IPS-20b (cell line): ENCODE results near the gene XYLB.
"Not testable (repeated sequence)": the region's sequence is repeated elsewhere in the genome, so short reads cannot be mapped to it uniquely, and the experiment has no call there.

ENCODE experiments used
- H3K27ac ChIP-seq: one replicate; pipeline ENCODE4 v1.5.1; 2013; ENCODE audit warnings: low read length
- H3K27me3 ChIP-seq: 2 replicates; pipeline ENCODE4 v1.6.1; 2013; ENCODE audit warnings: mild to moderate bottlenecking, low read length, inconsistent platforms; ENCODE audit not compliant: insufficient read depth
- H3K36me3 ChIP-seq: 2 replicates; pipeline ENCODE4 v1.6.1; 2013; ENCODE audit warnings: low read depth, mild to moderate bottlenecking, inconsistent platforms, low read length, moderate library complexity; ENCODE audit not compliant: insufficient read depth
- H3K4me1 ChIP-seq: 2 replicates; pipeline ENCODE4 v1.6.1; 2013; ENCODE audit warnings: mild to moderate bottlenecking, control low read depth, inconsistent platforms, low read length, moderate library complexity; ENCODE audit not compliant: insufficient read depth
- H3K4me3 ChIP-seq: 2 replicates; pipeline ENCODE4 v1.5.1; 2013; ENCODE audit warnings: mild to moderate bottlenecking, low read length, inconsistent platforms
- H3K9ac ChIP-seq: 2 replicates; pipeline ENCODE4 v1.6.1; 2013; ENCODE audit warnings: low read depth, mild to moderate bottlenecking, inconsistent platforms, low read length, moderate library complexity
- H3K9me3 ChIP-seq: 2 replicates; pipeline ENCODE4 v1.6.1; 2013; ENCODE audit warnings: mild to moderate bottlenecking, low read depth, low read length, inconsistent platforms; ENCODE audit not compliant: insufficient read depth

The XYLB gene

DNA sequence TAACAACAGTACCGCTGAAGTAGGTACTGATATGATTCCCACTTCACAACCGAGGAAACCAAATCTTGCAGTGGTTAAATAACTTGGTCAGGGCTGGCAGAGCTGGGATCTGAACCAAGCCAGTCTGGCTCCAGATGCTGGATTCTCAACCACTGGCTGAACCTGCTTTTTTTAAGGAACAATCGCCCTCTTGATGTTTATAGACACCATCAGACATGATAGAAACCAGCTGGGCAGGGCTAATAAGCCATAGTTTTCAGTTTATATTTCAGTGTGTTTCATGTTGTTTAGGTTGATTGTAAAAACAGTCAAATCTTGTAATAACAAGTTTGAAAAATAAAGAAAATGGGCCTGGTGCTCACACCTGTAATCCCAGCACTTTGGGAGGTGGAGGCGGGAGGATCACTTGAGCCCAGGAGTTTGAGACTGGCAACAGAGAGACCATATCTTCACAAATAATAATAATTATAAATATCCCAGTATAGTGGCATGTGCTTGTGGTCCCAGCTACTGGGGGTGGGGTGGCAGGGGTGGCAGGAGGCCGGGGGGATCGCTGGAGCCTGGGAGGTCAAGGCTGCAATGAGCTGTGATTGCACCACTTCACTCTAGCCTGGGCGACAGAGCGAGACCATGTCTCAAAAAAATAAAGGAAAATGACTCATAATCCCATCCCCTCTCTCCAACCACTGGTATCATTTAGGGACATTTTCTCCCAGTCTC, 36.7 kb downstream of the XYLB start:
- Histone ChIP-seq H3K27me3 (no peaks in the 10 kb centered on the region), H3K4me1 (no peaks in the 10 kb centered on the region), H3K27ac (no peak overlapping the region), H3K9me3 (peaks cover 7% of the 10 kb centered on the region; the same call in 1 of the 2 replicates), H3K36me3 (peaks cover 17% of the 10 kb centered on the region; the same call in 1 of the 2 replicates), H3K4me3 (no peak overlapping the region), H3K9ac (no peak overlapping the region)

DNA sequence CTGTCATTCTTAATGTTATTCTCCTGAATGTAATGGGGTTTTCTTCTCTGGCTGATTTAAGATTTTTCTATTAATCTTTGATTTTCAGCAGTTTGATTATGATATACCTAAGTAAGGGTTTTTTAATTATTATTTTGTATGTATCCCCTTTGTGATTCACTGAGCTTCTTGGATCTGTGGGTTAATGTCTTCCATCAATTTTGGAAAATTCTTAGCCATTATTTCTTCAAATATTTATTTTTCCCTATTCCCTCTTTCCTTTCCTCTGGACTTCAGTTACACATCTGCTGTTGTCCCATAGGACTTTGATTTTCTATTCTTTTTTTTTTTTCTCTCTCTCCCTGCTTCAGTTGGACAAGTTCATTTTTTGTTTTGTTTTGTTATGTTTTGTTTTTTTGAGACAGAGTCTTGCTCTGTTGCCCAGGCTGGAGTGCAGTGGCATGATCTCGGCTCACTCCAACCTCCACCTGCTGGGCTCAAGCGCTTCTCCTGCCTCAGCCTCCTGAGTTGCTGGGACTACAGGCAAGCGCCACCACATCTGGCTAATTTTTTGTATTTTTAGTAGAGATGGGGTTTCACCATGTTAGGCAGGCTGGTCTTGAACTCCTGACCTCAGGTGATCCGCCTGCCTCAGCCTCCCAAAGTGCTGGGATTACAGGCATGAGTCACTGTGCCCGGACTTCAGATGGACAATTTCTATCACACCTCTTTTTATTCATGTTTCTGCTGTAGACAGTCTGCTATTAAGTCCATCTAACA, 40.6 kb downstream of the XYLB start:
- H3K9me3 ChIP-seq: peaks cover 6% of the 10 kb centered on the region; the same call in 1 of the 2 replicates
- no peak overlapping the region for H3K4me3 ChIP-seq
- no peak overlapping the region for H3K9ac ChIP-seq
- H3K27ac ChIP-seq: no peak overlapping the region
- H3K27me3 ChIP-seq: no peaks in the 10 kb centered on the region
- no peaks in the 10 kb centered on the region for H3K4me1 ChIP-seq
- H3K36me3 ChIP-seq: no peaks in the 10 kb centered on the region

DNA sequence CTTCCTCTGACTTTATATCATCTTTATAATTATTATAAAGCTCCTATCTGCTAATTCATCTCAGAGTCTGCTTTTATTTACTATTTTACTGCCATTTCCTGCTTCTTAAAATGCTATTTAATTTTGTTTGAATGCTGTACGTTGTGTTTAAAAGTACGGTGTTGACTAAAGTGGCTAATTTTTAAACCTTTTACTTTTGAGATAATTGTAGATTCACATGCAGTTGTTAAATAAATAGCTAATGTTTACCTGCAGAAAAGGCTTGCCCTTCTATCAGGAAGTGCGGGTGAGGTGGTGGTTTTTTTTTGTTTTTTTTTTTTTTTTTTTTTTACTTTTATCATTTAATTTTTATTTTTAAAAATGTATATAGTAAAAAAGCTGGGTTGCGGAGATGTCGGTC, 41.3 kb downstream of the XYLB start:
- no peak overlapping the region for H3K9ac ChIP-seq
- H3K4me1 ChIP-seq: no peaks in the 10 kb centered on the region
- no peak overlapping the region for H3K27ac ChIP-seq
- no peaks in the 10 kb centered on the region for H3K27me3 ChIP-seq
- no peak overlapping the region for H3K4me3 ChIP-seq
- 0 out of 2 replicates have a peak, but pooled peaks cover 3% of the 10 kb centered on the region for H3K9me3 ChIP-seq
- H3K36me3 ChIP-seq: no peaks in the 10 kb centered on the region

DNA sequence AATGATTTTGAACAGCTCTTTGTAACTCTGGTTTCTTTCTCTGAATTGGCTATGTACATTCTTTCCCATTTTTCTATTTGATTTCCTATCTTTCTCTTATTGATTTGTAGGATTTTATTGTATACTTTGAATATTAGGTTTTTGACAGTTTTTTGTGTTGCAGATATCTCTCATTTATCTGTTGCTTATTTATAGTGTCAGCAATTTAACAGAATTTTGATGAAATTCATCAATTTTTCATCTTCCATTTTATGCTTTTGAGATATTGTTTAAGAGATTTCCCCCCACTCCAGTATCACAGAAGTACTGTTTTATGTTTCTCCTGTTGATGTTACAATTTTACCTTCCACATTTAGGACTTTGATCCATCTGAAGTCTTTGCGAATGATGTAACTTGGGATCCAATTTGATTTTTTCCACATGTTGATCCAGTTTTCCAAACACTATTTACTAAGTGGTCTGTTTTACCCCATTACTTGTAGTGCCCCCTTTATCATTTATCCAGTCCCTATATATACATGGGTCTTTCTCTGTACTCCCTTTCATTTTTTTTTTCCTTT, 46.1 kb downstream of the XYLB start:
- H3K9me3 ChIP-seq: no peaks in the 10 kb centered on the region
- H3K36me3 ChIP-seq: peaks cover 3% of the 10 kb centered on the region; the same call in 1 of the 2 replicates
- no peak overlapping the region for H3K9ac ChIP-seq
- H3K27me3 ChIP-seq: no peaks in the 10 kb centered on the region
- H3K4me1 ChIP-seq: no peaks in the 10 kb centered on the region
- no peak overlapping the region for H3K27ac ChIP-seq
- no peak overlapping the region for H3K4me3 ChIP-seq

- no peaks in the 10 kb centered on the region for H3K9me3 ChIP-seq
- H3K27me3 ChIP-seq: no peaks in the 10 kb centered on the region
- H3K4me3 ChIP-seq: no peak overlapping the region
- H3K27ac ChIP-seq: no peak overlapping the region
- peaks cover 11% of the 10 kb centered on the region for H3K36me3 ChIP-seq
- H3K9ac ChIP-seq: no peak overlapping the region
- H3K4me1 ChIP-seq: no peaks in the 10 kb centered on the region
Measured at GRCh38 chr3:38396239-38396638, 49.7 kb downstream of the XYLB start.

- Histone ChIP-seq H3K4me3 (no peak overlapping the region), H3K27ac (no peak overlapping the region), H3K9me3 (no peaks in the 10 kb centered on the region), H3K27me3 (no peaks in the 10 kb centered on the region), H3K9ac (no peak overlapping the region), H3K36me3 (peaks cover 17% of the 10 kb centered on the region), H3K4me1 (no peaks in the 10 kb centered on the region)
Measured at GRCh38 chr3:38396861-38397260, 50.3 kb downstream of the XYLB start.

- Histone ChIP-seq H3K27me3 (no peaks in the 10 kb centered on the region), H3K9ac (no peak overlapping the region), H3K9me3 (no peaks in the 10 kb centered on the region; the same call in 1 of the 2 replicates), H3K4me3 (no peak overlapping the region), H3K36me3 (peaks cover 21% of the 10 kb centered on the region), H3K4me1 (no peaks in the 10 kb centered on the region), H3K27ac (no peak overlapping the region)
Measured at GRCh38 chr3:38397320-38397719, 50.7 kb downstream of the XYLB start.

GRCh38 chr3:38401246-38401962, 54.8 kb downstream of the XYLB start:
- H3K27me3 ChIP-seq: no peaks in the 10 kb centered on the region
- H3K4me3 ChIP-seq: no peak overlapping the region
- H3K27ac ChIP-seq: no peak overlapping the region
- H3K9me3 ChIP-seq: peaks cover 18% of the 10 kb centered on the region
- no peaks in the 10 kb centered on the region for H3K4me1 ChIP-seq
- H3K9ac ChIP-seq: no peak overlapping the region
- H3K36me3 ChIP-seq: peaks cover 33% of the 10 kb centered on the region

- no peak overlapping the region for H3K4me3 ChIP-seq
- H3K36me3 ChIP-seq: peaks cover 33% of the 10 kb centered on the region
- H3K27me3 ChIP-seq: no peaks in the 10 kb centered on the region
- H3K9me3 ChIP-seq: peaks cover 18% of the 10 kb centered on the region
- no peaks in the 10 kb centered on the region for H3K4me1 ChIP-seq
- no peak overlapping the region for H3K27ac ChIP-seq
- no peak overlapping the region for H3K9ac ChIP-seq
Measured at GRCh38 chr3:38404286-38404685, 57.7 kb downstream of the XYLB start.

- Histone ChIP-seq H3K4me3 (no peak overlapping the region), H3K36me3 (no peaks in the 10 kb centered on the region), H3K4me1 (no peaks in the 10 kb centered on the region), H3K9ac (no peak overlapping the region), H3K27ac (no peak overlapping the region), H3K9me3 (peaks cover 4% of the 10 kb centered on the region; the same call in 1 of the 2 replicates), H3K27me3 (no peaks in the 10 kb centered on the region)
Measured at GRCh38 chr3:38411591-38411990, 65.0 kb downstream of the XYLB start.

GRCh38 chr3:38420758-38421157, 74.2 kb downstream of the XYLB start:
- H3K9ac ChIP-seq, H3K27ac ChIP-seq, H3K4me3 ChIP-seq, H3K36me3 ChIP-seq, H3K9me3 ChIP-seq, H3K27me3 ChIP-seq: not testable (repeated sequence)
- peaks cover 23% of the 10 kb centered on the region for H3K4me1 ChIP-seq
